PC-9 (cell line): ENCODE measurements around the gene SYNDIG1.

Experiments
- CTCF ChIP-seq: fragments of 200-600 bp; sonication (generic); conservative IDR thresholded peaks from 2 replicates; pipeline ENCODE4 v1.6.1; 2017; ENCODE audit warnings: mixed run types, antibody characterized with exemption, mild to moderate bottlenecking, moderate library complexity
- EZH2 ChIP-seq: fragments of 200-600 bp; sonication (generic); IDR thresholded peaks from 2 replicates; pipeline ENCODE4 v1.8.0; 2017; ENCODE audit warnings: antibody characterized with exemption, low read depth

GRCh38 chr20:24451428-24451827, 18.0 kb upstream of the SYNDIG1 start:
- TF ChIP-seq CTCF (no peak), EZH2 (no peak)
